AG04450 (cell line): Measurements from ENCODE around the gene CSRP1. TPM values are rescaled to one million over a fixed set of nuclear protein-coding genes. Genes with fewer than 3 reads are reported as not detected.

ENCODE experiments used
- CTCF ChIA-PET: fragments of 300-600, 350-600 bp; formaldehyde crosslinking; extraction: SDS; loops from one replicate; lab custom pipeline; 2022; ENCODE audit warnings: antibody characterized with exemption, inconsistent platforms; lab: Charles Lee
- POLR2A ChIA-PET: fragments of 350-600 bp; formaldehyde crosslinking; extraction: SDS; loops from one replicate; lab custom pipeline; 2021; ENCODE audit warnings: antibody characterized with exemption, inconsistent platforms; lab: Yijun Ruan, JAX
- DNase-seq: peaks from one replicate; pipeline ENCODE4 v3.0.0-alpha.2; 2011; ENCODE audit warnings: low read depth, low spot score
- H3K27ac ChIP-seq: one replicate; pipeline ENCODE4 v1.5.1; 2012; ENCODE audit warnings: low read depth, low read length, control low read depth
- H3K27me3 ChIP-seq: one replicate; pipeline ENCODE4 v1.6.0; 2012; ENCODE audit warnings: low read length; ENCODE audit not compliant: control insufficient read depth, insufficient read depth
- H3K4me3 ChIP-seq: 2 replicates; pipeline ENCODE4 v1.5.1; 2011; ENCODE audit warnings: mild to moderate bottlenecking, low read depth, low read length, control low read depth
- H3K9me3 ChIP-seq: 2 replicates; pipeline ENCODE4 v1.5.1; 2012; ENCODE audit warnings: low read length; ENCODE audit not compliant: control insufficient read depth, insufficient read depth
- polyA plus RNA-seq: library from polyadenylated mRNA; depleted of rRNA; stranded (reverse); fragments of >200 nt; gene quantifications from 2 replicates; pipeline ENCODE4 v1.2.3, GENCODE V29; 2011
- TF ChIP-seq, protein P1 (sequence below): IDR thresholded peaks from 2 replicates; pipeline ENCODE4 v1.5.1; 2011; ENCODE audit warnings: low read depth, low read length, control low read depth, inconsistent platforms

Gene CSRP1
- polyA plus RNA-seq, 1 experiment = 641 TPM

DNA sequence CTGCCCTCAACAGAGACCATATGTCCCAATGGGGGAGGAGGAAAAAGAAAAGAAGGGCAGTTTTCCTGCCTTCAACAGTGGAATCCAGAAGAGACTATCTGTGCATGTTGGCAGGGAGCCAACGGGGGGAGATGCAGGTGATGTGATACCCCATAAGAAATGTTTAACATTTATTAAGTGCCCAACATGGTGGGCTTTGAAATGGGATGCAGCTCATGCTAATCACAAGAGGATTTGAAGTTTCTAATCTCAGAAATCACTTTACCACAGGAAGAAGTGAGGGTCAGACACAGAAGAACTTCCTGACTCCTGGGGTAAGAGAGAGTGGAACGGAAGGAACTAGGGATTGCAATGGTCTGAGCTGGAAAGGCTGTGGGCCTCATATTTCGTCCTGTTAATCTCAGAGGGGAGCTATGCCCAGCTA lies 16.2 kb downstream of the CSRP1 start:
- DNase-seq = no peak
- CTCF ChIA-PET = interaction anchor here (0.9 to 13.3 kb wide), 4 partner anchors 9 to 43 kb away, joined by 3 to 307 read pairs (median 6); no protein-coding TSS in a partner anchor
- no peaks in the 10 kb centered on the region for H3K9me3 ChIP-seq
- peak overlapping the region; percentile 61 for H3K27ac ChIP-seq
- no peaks in the 10 kb centered on the region for H3K27me3 ChIP-seq
- TF ChIP-seq, protein P1, sequence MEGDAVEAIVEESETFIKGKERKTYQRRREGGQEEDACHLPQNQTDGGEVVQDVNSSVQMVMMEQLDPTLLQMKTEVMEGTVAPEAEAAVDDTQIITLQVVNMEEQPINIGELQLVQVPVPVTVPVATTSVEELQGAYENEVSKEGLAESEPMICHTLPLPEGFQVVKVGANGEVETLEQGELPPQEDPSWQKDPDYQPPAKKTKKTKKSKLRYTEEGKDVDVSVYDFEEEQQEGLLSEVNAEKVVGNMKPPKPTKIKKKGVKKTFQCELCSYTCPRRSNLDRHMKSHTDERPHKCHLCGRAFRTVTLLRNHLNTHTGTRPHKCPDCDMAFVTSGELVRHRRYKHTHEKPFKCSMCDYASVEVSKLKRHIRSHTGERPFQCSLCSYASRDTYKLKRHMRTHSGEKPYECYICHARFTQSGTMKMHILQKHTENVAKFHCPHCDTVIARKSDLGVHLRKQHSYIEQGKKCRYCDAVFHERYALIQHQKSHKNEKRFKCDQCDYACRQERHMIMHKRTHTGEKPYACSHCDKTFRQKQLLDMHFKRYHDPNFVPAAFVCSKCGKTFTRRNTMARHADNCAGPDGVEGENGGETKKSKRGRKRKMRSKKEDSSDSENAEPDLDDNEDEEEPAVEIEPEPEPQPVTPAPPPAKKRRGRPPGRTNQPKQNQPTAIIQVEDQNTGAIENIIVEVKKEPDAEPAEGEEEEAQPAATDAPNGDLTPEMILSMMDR = no peak
- POLR2A ChIA-PET = interaction anchor here (1.2 to 7.4 kb wide), 3 partner anchors 10 to 17 kb away, joined by 3 to 66 read pairs (median 8); partner anchors contain the start of gene CSRP1
- no peak overlapping the region for H3K4me3 ChIP-seq

DNA sequence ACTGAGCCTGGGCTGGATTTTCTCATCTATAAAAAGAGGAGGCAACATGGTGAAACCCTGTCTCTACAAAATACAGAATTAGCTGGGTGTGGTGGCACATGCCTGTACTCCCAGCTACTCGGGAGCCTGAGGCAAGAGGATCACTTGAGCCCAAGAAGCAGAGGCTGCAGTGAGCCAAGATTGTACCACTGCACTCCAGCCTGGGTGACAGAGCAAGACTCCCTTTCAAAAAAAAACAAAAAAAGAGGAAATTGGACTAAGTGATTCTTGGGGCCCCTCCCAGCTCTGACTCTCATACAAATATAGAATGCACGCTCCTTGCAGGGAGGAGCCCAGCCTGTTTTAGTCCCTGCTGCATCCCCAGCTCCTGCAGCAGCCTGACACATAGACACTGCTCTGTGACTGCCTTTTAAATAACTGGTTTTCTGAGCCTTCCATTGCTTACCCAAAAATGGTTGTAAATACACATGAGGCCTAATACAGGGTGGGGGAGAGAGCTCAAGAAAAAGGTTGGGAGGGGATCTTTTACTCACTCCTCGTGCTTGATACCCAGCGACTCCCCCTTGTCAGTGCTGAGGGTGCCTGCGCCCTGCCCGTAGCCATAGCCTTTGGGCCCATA lies 17.2 kb downstream of the CSRP1 start:
- POLR2A ChIA-PET = interaction anchor here (0.6 to 7.4 kb wide), 3 partner anchors 11 to 339 kb away, joined by 4 to 66 read pairs (median 4); partner anchors contain the start of gene IPO9
- DNase-seq = no peak
- TF ChIP-seq, protein P1 = no peak
- CTCF ChIA-PET = interaction anchor here (13.3 kb wide), 1 partner anchor 22 kb away, joined by 307 read pairs; no protein-coding TSS in a partner anchor
- Histone ChIP-seq H3K4me3 (no peak overlapping the region), H3K27ac (peak overlapping the region; percentile 80), H3K9me3 (no peaks in the 10 kb centered on the region), H3K27me3 (no peaks in the 10 kb centered on the region)

DNA sequence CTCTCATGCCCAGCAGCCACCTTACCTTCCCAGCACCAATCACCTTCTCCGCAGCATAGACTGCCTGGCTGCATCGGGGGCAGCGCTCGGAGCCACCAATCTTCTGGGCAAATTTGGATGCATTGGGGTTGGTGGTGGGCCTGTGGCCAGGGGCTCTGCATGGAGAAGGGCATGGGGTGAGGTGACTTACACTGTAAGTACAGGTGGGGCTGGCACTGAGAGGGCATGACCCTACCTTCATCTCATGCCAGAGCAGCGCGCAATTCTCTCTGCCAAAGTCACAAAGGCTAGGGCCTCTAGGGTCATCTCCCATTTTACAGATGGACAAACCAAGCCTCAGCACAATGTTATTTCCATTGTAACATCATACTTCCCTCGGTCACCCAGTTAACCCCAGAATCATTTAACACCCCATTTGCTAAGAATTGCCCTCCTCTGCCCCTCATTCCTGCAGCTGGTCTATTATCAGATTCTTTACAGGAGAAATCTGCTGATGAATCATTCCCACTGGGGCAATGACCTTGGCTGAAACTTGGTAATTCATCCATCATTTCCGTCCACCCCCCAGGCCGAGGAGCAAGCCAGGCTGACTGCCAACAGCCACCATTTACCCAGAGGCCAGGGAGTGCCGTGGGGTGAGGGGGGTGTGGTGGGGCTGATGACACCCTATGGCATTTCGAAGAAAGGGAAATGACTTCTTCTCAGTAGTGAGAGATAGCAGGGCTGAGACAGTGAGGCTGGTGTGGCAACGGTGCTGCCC lies 17.9 kb downstream of the CSRP1 start:
- H3K4me3 ChIP-seq = no peak overlapping the region
- CTCF ChIA-PET = interaction anchor here (13.3 kb wide), 1 partner anchor 23 kb away, joined by 307 read pairs; no protein-coding TSS in a partner anchor
- POLR2A ChIA-PET = interaction anchor here (0.6 to 7.4 kb wide), 4 partner anchors 9 to 340 kb away, joined by 4 to 66 read pairs (median 4); partner anchors contain the start of gene IPO9

DNA sequence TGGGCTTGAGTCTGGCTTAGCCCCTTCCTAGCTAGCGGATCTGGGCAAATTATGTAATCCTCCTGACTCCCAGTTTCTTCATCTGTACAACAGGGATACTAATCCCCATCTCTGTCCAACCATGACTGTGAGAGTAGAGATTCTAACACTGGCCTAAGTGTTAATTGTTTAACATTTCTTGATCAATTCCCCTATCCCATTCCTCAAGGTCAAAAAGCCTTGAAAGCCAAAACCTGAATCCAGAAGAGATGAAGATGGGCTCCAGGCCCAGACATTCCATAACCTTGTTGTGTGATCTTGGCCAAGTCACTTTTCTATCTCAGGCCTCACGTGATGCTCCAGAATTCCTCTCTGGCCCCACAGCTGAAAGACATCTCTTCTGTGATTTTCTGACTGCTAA lies 19.2 kb downstream of the CSRP1 start:
- ChIA-PET CTCF (interaction anchor here (0.7 to 13.3 kb wide), 3 partner anchors 16 to 39 kb away, joined by 4 to 307 read pairs (median 10); no protein-coding TSS in a partner anchor), POLR2A (interaction anchor here (1.4 to 7.4 kb wide), 3 partner anchors 11 to 19 kb away, joined by 4 to 66 read pairs (median 9); partner anchors contain the start of gene PHLDA3)
- DNase-seq = no peak
- Histone ChIP-seq H3K9me3 (no peaks in the 10 kb centered on the region), H3K4me3 (no peak overlapping the region), H3K27me3 (no peaks in the 10 kb centered on the region), H3K27ac (peak overlapping the region; percentile 21)
- TF ChIP-seq, protein P1 = no peak

More for the DNA sequence above, 17.9 kb downstream of the CSRP1 start:
- Histone ChIP-seq H3K27ac (peak overlapping the region; percentile 80), H3K27me3 (no peaks in the 10 kb centered on the region), H3K9me3 (no peaks in the 10 kb centered on the region)
- TF ChIP-seq, protein P1 = no peak
- DNase-seq = peak; percentile 78
